ENCODE measurements around the gene FAXDC2. TPM values are rescaled to one million over a fixed set of nuclear protein-coding genes. Genes with fewer than 3 reads are reported as not detected.
A peak's percentile ranks its signal among the peaks of the same experiment; 100 is the strongest.

The FAXDC2 gene
- total and polyA plus RNA-seq, 10 of the 15 experiments (the other 5 are each of a cell fraction or from before 2014, with no cell fraction given), result 0.13 to 1.8 (median 0.35) TPM

GRCh38 chr5:154857530-154858296, 7.3 kb upstream of the FAXDC2 start (continued):
- TF ChIP-seq ZNF687 (IDR thresholded peaks at IDR 0.05), result peak; percentile 66; the same call in 1 of the 2 replicates
- TF ChIP-seq SMAD1 (IDR thresholded peaks at IDR 0.05; ENCODE audit: low read depth, partially characterized antibody), result no peak
- 0 out of 2 replicates have a peak, but pooled peaks have one; percentile 3 for TF ChIP-seq PAX5 (IDR thresholded peaks at IDR 0.05; ENCODE audit: borderline replicate concordance, low read depth, low read length)
- peak; percentile 82 for TF ChIP-seq LARP7 (IDR thresholded peaks at IDR 0.05)
- TF ChIP-seq POLR2A (IDR thresholded peaks at IDR 0.05; ENCODE audit: low read depth, low read length), result peak; percentile 67; the same call in 1 of the 2 replicates
- TF ChIP-seq BHLHE40 (IDR thresholded peaks at IDR 0.05; ENCODE audit: borderline replicate concordance in 1 of 2, low read depth in 2 of 2, low read length in 1 of 2), result peak in 1 of 2 experiments; percentile 4; a peak in 1 of 4 replicates
- no peak for TF ChIP-seq RCOR1 (conservative IDR thresholded peaks at IDR 0.05; ENCODE audit: low read depth, low read length)
- no peak for TF ChIP-seq TARDBP (IDR thresholded peaks at IDR 0.05; ENCODE audit: borderline replicate concordance)
- TF ChIP-seq ATF7 (IDR thresholded peaks at IDR 0.05; ENCODE audit: low read depth), result peak; percentile 34
- TF ChIP-seq, protein P1, sequence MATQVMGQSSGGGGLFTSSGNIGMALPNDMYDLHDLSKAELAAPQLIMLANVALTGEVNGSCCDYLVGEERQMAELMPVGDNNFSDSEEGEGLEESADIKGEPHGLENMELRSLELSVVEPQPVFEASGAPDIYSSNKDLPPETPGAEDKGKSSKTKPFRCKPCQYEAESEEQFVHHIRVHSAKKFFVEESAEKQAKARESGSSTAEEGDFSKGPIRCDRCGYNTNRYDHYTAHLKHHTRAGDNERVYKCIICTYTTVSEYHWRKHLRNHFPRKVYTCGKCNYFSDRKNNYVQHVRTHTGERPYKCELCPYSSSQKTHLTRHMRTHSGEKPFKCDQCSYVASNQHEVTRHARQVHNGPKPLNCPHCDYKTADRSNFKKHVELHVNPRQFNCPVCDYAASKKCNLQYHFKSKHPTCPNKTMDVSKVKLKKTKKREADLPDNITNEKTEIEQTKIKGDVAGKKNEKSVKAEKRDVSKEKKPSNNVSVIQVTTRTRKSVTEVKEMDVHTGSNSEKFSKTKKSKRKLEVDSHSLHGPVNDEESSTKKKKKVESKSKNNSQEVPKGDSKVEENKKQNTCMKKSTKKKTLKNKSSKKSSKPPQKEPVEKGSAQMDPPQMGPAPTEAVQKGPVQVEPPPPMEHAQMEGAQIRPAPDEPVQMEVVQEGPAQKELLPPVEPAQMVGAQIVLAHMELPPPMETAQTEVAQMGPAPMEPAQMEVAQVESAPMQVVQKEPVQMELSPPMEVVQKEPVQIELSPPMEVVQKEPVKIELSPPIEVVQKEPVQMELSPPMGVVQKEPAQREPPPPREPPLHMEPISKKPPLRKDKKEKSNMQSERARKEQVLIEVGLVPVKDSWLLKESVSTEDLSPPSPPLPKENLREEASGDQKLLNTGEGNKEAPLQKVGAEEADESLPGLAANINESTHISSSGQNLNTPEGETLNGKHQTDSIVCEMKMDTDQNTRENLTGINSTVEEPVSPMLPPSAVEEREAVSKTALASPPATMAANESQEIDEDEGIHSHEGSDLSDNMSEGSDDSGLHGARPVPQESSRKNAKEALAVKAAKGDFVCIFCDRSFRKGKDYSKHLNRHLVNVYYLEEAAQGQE (IDR thresholded peaks at IDR 0.05; ENCODE audit: low read depth, low read length), result no peak
- TF ChIP-seq NKRF (conservative IDR thresholded peaks at IDR 0.05), result peak; percentile 87
- TF ChIP-seq CUX1 (IDR thresholded peaks at IDR 0.05; ENCODE audit: insufficient replicate concordance, low read depth, low read length), result no peak
- TF ChIP-seq GATAD2B (conservative IDR thresholded peaks at IDR 0.05; ENCODE audit: low read depth), result peak; percentile 60
- TF ChIP-seq CBX3 (IDR thresholded peaks at IDR 0.05; ENCODE audit: borderline replicate concordance, low read depth), result no peak
